Brain pericyte (primary cell): ENCODE results near the gene MPZL1.

Experiments
- DNase-seq: peaks from one replicate; pipeline ENCODE4 v3.0.0-alpha.2; 2012; ENCODE audit warnings: low read depth, low spot score

The MPZL1 gene

GRCh38 chr1:167721617-167722151 lies at the start of gene MPZL1:
TSS of gene MPZL1 (plus strand) at chr1:167721982. CDS start at chr1:167722152, 170 bp downstream.
- peak; percentile 80 for DNase-seq

GRCh38 chr1:167672831-167673230 lies 49.0 kb upstream of the MPZL1 start:
- no peak for DNase-seq

GRCh38 chr1:167673265-167673664 lies 48.5 kb upstream of the MPZL1 start:
- no peak for DNase-seq

GRCh38 chr1:167674156-167674555 lies 47.6 kb upstream of the MPZL1 start:
- no peak for DNase-seq

GRCh38 chr1:167675440-167675839 lies 46.3 kb upstream of the MPZL1 start:
- no peak for DNase-seq

GRCh38 chr1:167676205-167676915 lies 45.4 kb upstream of the MPZL1 start:
- no peak for DNase-seq

GRCh38 chr1:167676916-167677848 lies 44.6 kb upstream of the MPZL1 start:
- DNase-seq: no peak

- DNase-seq: no peak
Observed at GRCh38 chr1:167678422-167678821, 43.4 kb upstream of the MPZL1 start.

- DNase-seq: no peak
Observed at GRCh38 chr1:167678838-167679237, 42.9 kb upstream of the MPZL1 start.

GRCh38 chr1:167679714-167680113 lies 42.1 kb upstream of the MPZL1 start:
- DNase-seq: no peak

GRCh38 chr1:167681024-167681423 lies 40.8 kb upstream of the MPZL1 start:
- no peak for DNase-seq

- DNase-seq: no peak
Observed at GRCh38 chr1:167681451-167682098, 40.2 kb upstream of the MPZL1 start.

- DNase-seq: no peak
Observed at GRCh38 chr1:167683226-167683625, 38.6 kb upstream of the MPZL1 start.

GRCh38 chr1:167683641-167684502 lies 37.9 kb upstream of the MPZL1 start:
- no peak for DNase-seq

GRCh38 chr1:167685844-167686243 lies 35.9 kb upstream of the MPZL1 start:
- no peak for DNase-seq

GRCh38 chr1:167687919-167688519 lies 33.8 kb upstream of the MPZL1 start:
- DNase-seq: peak; percentile 53

- DNase-seq: no peak
Observed at GRCh38 chr1:167689567-167689920, 32.2 kb upstream of the MPZL1 start.

- DNase-seq: no peak
Observed at GRCh38 chr1:167690053-167690452, 31.7 kb upstream of the MPZL1 start.

- no peak for DNase-seq
Observed at GRCh38 chr1:167693425-167694045, 28.2 kb upstream of the MPZL1 start.

- no peak for DNase-seq
Observed at GRCh38 chr1:167694691-167695090, 27.1 kb upstream of the MPZL1 start.
